ENCODE results near the gene BPIFB2. TPM values are rescaled to one million over a fixed set of nuclear protein-coding genes. Genes with fewer than 3 reads are reported as not detected.
"Not testable (repeated sequence)": the region's sequence is repeated elsewhere in the genome, so short reads cannot be mapped to it uniquely, and the experiment has no call there.

BPIFB2 gene
- total RNA-seq, 3 donors from 2014 or later, result 0.11 TPM; not detected in 2

- Mint-ChIP-seq H3K4me3 (no peak overlapping the region), H3K9me3 (no peaks in the 10 kb centered on the region), H3K27me3 (ENCODE audit: low read depth) (no peaks in the 10 kb centered on the region), H3K36me3 (ENCODE audit: insufficient read depth) (no peaks in the 10 kb centered on the region), H3K4me1 (ENCODE audit: low read depth) (no peaks in the 10 kb centered on the region)
- DNase-seq (no peak), ATAC-seq (no peak)
Observed at GRCh38 chr20:33034901-33035492, 27.5 kb downstream of the BPIFB2 start.

GRCh38 chr20:33037456-33037855 lies 30.0 kb downstream of the BPIFB2 start:
- no peak for ATAC-seq
- no peak for DNase-seq
- Mint-ChIP-seq H3K27me3 (ENCODE audit: low read depth) (no peaks in the 10 kb centered on the region), H3K36me3 (ENCODE audit: insufficient read depth) (no peaks in the 10 kb centered on the region), H3K4me1 (ENCODE audit: low read depth) (no peaks in the 10 kb centered on the region), H3K9me3 (no peaks in the 10 kb centered on the region), H3K4me3 (no peak overlapping the region)

GRCh38 chr20:33038243-33038642 lies 30.7 kb downstream of the BPIFB2 start:
- DNase-seq (no peak), ATAC-seq (no peak)
- Mint-ChIP-seq H3K27me3 (ENCODE audit: low read depth) (no peaks in the 10 kb centered on the region), H3K36me3 (ENCODE audit: insufficient read depth) (no peaks in the 10 kb centered on the region), H3K9me3 (no peaks in the 10 kb centered on the region), H3K4me3 (no peak overlapping the region), H3K4me1 (ENCODE audit: low read depth) (no peaks in the 10 kb centered on the region)

DNA sequence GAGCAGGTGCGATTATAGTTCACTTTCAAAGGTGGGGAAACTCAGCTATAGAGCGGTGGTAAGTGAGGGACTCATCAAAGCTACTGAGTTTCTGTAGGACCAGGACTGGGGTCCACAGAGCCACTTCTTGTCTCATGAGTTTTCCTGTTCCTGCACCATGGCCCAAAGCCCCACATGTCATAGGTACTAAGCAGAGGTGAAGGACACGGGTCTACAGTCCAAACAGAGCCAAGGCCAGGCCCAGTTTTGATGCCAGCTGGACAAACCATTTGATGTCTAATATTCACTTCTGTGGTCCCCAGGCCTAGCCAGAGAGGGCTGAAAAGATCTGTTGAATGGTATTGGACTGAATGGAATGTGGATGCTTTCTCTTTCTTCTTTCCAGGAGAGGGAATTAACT lies 34.9 kb downstream of the BPIFB2 start:
- Mint-ChIP-seq H3K9me3 (peaks cover 20% of the 10 kb centered on the region), H3K4me3 (no peak overlapping the region), H3K36me3 (ENCODE audit: insufficient read depth) (peaks cover 6% of the 10 kb centered on the region), H3K27me3 (ENCODE audit: low read depth) (no peaks in the 10 kb centered on the region), H3K4me1 (ENCODE audit: low read depth) (no peaks in the 10 kb centered on the region)
- ATAC-seq (no peak), DNase-seq (no peak)

GRCh38 chr20:33042983-33043730 lies 35.7 kb downstream of the BPIFB2 start:
- Mint-ChIP-seq H3K4me3 (no peak overlapping the region), H3K4me1 (ENCODE audit: low read depth) (no peaks in the 10 kb centered on the region), H3K27me3 (ENCODE audit: low read depth) (no peaks in the 10 kb centered on the region), H3K36me3 (ENCODE audit: insufficient read depth) (peaks cover 6% of the 10 kb centered on the region), H3K9me3 (peaks cover 20% of the 10 kb centered on the region)
- no peak for ATAC-seq
- DNase-seq, result no peak

GRCh38 chr20:33043731-33044181 lies 36.3 kb downstream of the BPIFB2 start:
- peaks cover 6% of the 10 kb centered on the region for H3K36me3 Mint-ChIP-seq (ENCODE audit: insufficient read depth)
- DNase-seq (no peak), ATAC-seq (no peak)
- no peaks in the 10 kb centered on the region for H3K27me3 Mint-ChIP-seq (ENCODE audit: low read depth)
- no peaks in the 10 kb centered on the region for H3K4me1 Mint-ChIP-seq (ENCODE audit: low read depth)
- peaks cover 20% of the 10 kb centered on the region for H3K9me3 Mint-ChIP-seq
- H3K4me3 Mint-ChIP-seq, result no peak overlapping the region

DNA sequence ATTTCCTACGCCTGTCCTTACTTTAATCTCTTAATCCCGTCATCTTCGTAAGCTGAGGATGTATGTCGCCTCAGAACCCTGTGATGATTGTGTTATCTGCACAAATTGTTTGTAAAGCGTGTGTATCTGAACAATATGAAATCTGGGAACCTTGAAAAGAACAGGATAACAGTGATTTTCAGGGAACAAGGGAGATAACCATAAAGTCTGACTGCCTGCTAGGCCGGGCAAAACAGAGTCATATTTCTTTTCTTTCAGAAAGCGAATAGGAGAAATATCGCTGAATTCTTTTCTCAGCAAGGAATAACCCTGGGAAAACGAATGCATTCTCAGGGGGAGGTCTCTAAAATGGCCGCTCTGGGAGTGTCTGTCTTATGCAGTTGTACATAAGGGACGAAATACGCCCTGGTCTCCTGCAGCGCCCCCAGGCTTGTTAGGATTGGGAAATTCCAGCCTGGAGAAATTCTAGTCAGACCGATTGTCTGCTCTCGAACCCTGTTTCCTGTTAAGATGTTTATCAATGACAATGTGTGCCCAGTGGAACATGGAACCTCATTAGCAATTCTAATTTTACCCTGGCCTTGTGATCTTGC lies 37.7 kb downstream of the BPIFB2 start:
- DNase-seq; H3K27me3 Mint-ChIP-seq (ENCODE audit: low read depth); H3K4me3 Mint-ChIP-seq; H3K4me1 Mint-ChIP-seq (ENCODE audit: low read depth); ATAC-seq; H3K36me3 Mint-ChIP-seq (ENCODE audit: insufficient read depth): not testable (repeated sequence)
- H3K9me3 Mint-ChIP-seq, result peaks cover 20% of the 10 kb centered on the region

GRCh38 chr20:33046412-33046811 lies 38.9 kb downstream of the BPIFB2 start:
- DNase-seq (no peak), ATAC-seq (no peak)
- peaks cover 6% of the 10 kb centered on the region for H3K36me3 Mint-ChIP-seq (ENCODE audit: insufficient read depth)
- peaks cover 20% of the 10 kb centered on the region for H3K9me3 Mint-ChIP-seq
- H3K27me3 Mint-ChIP-seq (ENCODE audit: low read depth), result no peaks in the 10 kb centered on the region
- no peak overlapping the region for H3K4me3 Mint-ChIP-seq
- no peaks in the 10 kb centered on the region for H3K4me1 Mint-ChIP-seq (ENCODE audit: low read depth)

DNA sequence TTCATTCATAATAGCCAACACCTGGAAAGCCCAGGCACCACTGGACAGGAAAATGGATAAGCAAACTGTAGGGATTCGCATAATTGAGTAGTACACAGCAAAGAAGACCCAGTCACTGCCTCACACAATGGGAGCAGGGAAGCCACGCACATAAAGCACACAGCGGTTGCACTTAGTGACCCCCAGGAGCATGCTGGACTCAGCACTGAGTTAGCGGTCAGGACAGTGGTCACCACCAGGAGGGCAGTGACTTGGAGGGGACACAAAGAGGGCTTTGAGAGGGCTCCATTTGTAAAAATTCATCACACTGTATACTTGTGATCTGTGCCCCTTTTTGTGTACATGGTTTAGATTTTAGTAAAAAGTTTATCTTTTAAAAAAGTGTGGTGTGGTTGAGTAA lies 43.8 kb downstream of the BPIFB2 start:
- no peak for DNase-seq
- peaks cover 5% of the 10 kb centered on the region for H3K9me3 Mint-ChIP-seq
- H3K27me3 Mint-ChIP-seq (ENCODE audit: low read depth), result no peaks in the 10 kb centered on the region
- H3K36me3 Mint-ChIP-seq (ENCODE audit: insufficient read depth), result no peaks in the 10 kb centered on the region
- no peak for ATAC-seq
- no peaks in the 10 kb centered on the region for H3K4me1 Mint-ChIP-seq (ENCODE audit: low read depth)
- H3K4me3 Mint-ChIP-seq, result no peak overlapping the region

DNA sequence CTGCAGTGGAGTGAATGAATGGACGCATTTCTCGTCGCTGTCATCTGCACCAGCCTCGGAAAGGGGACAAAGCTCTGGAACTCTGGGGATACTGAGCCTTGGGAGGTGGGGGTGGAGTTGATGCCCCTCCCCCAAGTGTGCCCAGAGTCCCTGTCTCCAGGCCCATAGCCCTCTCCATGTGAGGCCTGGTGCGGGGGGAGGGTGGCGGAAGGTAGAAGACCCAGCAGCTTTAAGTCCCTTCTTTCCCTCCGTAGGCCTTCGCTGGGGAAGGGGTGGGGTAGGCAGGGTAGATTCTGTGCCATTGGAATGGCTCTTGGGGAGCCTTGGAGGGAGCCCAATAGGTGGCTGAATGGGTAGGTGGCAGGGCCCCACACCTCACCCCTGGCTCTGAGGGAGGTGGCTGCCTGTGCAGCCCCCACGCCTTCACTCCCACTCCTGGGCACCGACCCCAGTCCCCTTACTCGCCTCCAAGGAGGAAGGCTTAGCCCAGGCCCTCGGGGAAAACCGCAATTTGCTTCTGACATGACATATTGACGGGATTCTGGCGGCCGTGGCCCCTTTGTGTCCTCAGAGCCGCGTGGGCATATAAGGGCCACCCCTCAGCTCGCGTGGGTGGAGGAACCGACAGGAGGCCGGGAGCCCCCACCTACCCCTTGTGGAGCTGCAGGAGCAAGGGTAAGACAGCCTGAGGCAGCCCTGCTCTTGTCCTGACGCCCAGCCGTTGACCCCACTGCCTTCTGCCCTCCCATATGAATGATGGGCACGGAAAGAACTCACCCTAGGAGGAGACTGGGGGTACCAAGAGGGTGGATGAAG lies 46.0 kb downstream of the BPIFB2 start, which contains the start of gene BPIFB3:
TSS of gene BPIFB3 (plus strand) at position 613 of the 816 bp plus-strand sequence. CDS start 1,533 bp downstream, outside the sequence.
- Mint-ChIP-seq H3K4me3 (no peak within 1 kb of the TSS), H3K27me3 (ENCODE audit: low read depth) (no peaks in the 10 kb centered on the region), H3K9me3 (no peaks in the 10 kb centered on the region), H3K4me1 (ENCODE audit: low read depth) (no peaks in the 10 kb centered on the region), H3K36me3 (ENCODE audit: insufficient read depth) (no peaks in the 10 kb centered on the region)
- no peak for DNase-seq
- ATAC-seq, result no peak

DNA sequence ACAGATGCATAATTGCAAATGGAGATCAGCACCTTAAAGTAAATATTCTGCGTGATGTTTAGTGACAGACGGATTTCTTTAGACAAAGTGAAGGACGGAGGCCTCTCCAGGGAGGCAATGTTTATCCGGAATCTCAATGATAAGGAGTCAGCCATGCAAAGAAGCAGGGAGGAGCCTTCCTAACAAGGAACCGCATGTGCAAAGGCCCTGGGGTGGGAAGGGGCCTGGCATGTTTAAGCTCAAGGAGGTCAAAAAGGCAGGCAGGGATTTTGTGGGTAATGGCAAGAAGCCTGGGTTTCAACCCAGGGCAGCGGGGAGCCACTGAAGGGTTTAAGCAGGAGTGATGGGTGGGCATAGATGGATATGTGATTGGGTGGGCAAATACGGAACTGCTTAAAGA lies 46.9 kb downstream of the BPIFB2 start:
- no peak overlapping the region for H3K4me3 Mint-ChIP-seq
- ATAC-seq, result no peak
- no peaks in the 10 kb centered on the region for H3K9me3 Mint-ChIP-seq
- no peaks in the 10 kb centered on the region for H3K4me1 Mint-ChIP-seq (ENCODE audit: low read depth)
- H3K27me3 Mint-ChIP-seq (ENCODE audit: low read depth), result no peaks in the 10 kb centered on the region
- H3K36me3 Mint-ChIP-seq (ENCODE audit: insufficient read depth), result no peaks in the 10 kb centered on the region
- DNase-seq, result no peak

DNA sequence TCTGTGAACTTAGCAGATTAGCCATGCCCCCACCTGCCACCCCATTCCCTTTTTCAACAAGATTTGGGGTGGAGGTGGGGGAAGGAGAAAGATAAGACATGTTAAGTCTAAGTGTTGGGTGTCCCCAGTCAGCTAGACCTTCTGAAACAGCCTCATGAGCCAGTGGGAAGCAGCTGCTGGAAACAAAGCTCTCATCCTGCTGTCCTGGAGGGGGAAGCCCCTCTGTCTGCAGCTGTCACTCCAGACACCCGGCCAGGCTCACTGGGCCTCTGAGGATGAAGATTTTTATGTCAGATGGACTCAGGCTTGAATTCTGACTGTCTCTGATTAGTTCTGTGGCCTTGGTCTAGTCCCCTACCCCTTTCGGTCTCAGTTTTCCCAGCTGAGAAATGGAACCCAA lies 47.3 kb downstream of the BPIFB2 start:
- ATAC-seq (no peak), DNase-seq (no peak)
- H3K27me3 Mint-ChIP-seq (ENCODE audit: low read depth), result no peaks in the 10 kb centered on the region
- no peaks in the 10 kb centered on the region for H3K9me3 Mint-ChIP-seq
- H3K4me1 Mint-ChIP-seq (ENCODE audit: low read depth), result no peaks in the 10 kb centered on the region
- no peaks in the 10 kb centered on the region for H3K36me3 Mint-ChIP-seq (ENCODE audit: insufficient read depth)
- H3K4me3 Mint-ChIP-seq, result no peak overlapping the region

GRCh38 chr20:33059136-33059535 lies 51.6 kb downstream of the BPIFB2 start:
- ATAC-seq, result no peak
- Mint-ChIP-seq H3K4me3 (no peak overlapping the region), H3K27me3 (ENCODE audit: low read depth) (no peaks in the 10 kb centered on the region), H3K9me3 (no peaks in the 10 kb centered on the region), H3K36me3 (ENCODE audit: insufficient read depth) (no peaks in the 10 kb centered on the region), H3K4me1 (ENCODE audit: low read depth) (no peaks in the 10 kb centered on the region)
- DNase-seq, result no peak

DNA sequence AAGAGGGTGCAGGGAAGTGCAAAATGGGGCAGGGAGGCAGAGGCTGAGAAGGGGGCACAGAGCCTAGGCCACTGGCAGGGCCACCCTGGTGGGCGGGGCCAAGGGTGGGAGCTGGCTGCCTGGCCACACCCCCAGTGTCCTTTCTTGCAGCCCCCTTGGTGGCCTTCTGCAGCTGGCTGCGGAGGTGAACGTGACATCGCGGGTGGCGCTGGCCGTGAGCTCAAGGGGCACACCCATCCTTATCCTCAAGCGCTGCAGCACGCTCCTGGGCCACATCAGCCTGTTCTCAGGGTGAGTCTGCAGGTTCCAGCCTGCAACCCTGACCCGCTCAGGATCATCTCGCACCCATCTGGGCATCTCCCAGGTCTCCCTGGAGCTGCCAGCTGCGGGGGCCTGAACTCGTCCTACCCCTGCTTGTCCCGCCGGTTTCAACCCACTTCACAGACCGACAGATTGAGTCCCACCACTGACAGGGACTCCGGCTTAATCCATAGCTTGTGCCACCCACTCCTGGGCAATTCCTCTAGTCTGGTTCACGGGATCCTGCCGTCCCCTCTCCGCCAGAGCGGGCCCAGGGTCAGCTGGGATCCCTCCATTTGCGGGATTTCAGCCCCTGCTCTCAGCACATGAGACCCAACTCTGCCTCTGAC lies 52.4 kb downstream of the BPIFB2 start:
- H3K27me3 Mint-ChIP-seq (ENCODE audit: low read depth), result no peaks in the 10 kb centered on the region
- no peaks in the 10 kb centered on the region for H3K36me3 Mint-ChIP-seq (ENCODE audit: insufficient read depth)
- ATAC-seq, result no peak
- H3K4me1 Mint-ChIP-seq (ENCODE audit: low read depth), result no peaks in the 10 kb centered on the region
- no peak for DNase-seq
- H3K4me3 Mint-ChIP-seq, result no peak overlapping the region
- no peaks in the 10 kb centered on the region for H3K9me3 Mint-ChIP-seq
